Globus pallidus (tissue), 1 donor: ENCODE results near the gene C22orf31.

Source experiments
- DNase-seq: peaks from one replicate; pipeline ENCODE4 v3.0.0-alpha.2; 2015; ENCODE audit warnings: low spot score

The C22orf31 gene

DNA sequence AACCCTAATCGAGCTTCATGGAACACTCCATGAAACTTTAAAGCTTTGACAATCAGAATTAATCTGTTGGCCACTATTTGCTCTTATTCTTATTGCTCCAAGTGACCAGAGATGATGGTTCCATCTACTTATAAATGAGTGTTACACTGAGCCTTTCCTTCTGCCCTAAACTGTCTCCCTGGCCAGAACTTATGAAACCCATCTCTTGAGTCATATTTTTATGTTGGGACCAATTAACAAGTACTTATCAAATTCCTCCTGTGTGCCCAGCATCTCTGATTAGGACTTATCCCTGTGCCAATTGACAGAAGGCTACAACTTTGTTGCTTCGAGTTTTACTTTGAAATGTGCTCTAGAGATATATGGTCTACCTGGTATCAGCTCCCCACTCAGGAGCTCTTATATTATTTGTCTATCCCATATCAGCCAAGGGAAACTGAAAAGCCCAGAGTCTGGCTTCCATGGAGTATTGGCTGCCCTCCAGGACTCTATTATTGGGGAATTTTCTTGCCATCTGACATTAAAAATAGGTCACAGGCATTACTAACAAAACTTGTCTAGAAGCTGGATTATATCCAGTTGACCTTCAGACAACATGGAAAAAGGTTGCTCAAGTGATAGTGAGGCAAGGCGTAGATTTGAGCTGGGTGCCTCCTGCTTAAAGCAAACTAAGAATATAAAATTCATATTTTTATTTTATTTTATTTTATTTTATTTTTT is 20.0 kb upstream of the C22orf31 start:
- no peak for DNase-seq

DNA sequence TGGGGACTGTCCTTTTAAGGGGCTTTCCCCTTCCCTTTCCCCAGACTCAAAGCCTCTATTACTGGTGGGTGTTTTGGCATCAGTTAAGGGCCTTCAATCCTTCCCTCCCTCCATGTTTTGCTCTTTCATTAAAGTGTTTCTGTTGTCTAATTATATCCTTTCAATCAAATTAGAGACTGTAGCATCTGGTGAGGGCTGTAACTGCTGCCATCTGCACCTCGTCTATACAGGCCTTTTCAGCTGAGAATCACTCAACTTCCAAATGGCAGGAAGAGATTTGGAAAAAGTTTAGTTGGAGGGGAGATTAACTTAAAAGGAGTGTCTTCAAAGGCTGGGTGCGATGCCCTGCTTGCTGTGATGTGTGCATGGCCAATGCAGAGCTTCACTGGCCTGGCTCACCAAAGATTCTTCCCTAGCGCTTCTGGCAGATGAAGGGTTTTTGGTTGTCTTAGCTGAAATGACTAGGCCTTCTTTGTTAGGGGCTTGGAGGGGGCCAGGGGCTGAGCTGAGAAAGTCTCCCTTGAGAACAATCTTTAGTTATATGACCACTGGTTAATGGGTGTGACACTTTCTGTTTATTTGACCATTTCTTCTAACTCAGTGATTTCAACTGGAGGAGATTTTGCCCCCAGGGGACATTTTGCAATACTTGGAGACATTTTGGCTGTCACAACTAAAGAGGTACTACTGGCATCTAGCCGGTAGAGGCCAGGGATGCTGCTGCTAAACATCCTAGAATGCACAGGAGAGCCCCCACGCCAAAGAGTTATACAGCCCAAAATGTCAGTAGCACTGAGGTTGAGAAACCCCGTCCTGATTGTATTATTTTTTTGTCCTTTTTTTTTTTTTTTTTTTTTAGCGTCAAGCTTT is 18.7 kb upstream of the C22orf31 start:
- DNase-seq: no peak

DNA sequence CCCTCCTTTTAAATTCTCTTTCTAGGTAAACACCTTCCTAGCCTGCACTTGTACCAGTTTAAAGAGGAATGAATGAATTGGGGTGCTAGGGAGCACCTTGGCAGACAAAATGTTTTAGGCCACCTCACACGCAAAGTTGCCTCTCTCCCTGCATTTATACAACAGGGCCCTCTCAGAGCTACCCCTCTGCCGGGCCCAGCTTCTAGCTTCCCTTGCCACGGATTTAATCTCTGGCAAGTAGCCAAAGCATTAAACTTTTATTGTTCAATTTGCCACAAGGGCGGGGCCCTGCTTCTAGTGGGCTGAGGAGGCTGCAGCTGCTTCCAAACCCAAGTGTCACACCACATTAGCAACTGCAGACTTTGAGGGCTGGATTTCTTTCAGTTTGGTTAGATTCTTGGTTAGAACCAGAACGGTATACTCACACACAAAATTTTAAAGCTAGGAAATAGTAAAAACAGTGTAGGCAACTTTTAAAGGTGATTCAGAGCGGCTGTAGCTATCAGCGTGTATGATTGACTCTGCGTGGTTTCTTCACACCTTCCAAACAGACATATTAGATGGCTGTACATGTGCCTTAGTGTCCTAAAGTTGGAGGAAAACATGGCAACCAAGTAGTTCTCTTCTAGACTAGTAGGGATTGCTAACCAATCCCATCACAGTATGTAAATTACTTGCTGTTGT is 17.7 kb upstream of the C22orf31 start:
- no peak for DNase-seq

DNA sequence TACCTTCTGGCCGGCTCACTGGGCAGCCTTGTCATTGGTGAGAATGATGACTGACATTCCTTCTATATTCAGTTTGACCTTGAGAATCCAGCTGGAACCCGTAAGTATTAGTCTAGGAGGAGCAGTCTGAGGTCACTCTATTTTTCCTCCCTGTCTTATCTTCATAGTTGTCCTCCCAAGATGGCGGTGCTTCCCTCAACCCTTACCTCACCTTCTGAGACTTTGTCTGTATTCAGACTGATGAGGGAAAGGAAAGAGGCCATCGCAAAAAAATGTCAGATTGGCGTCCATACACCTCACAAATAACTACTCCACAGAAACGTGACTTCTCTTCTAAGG is 17.2 kb upstream of the C22orf31 start:
- no peak for DNase-seq

GRCh38 chr22:29078036-29078868 is 16.6 kb upstream of the C22orf31 start:
- no peak for DNase-seq

DNA sequence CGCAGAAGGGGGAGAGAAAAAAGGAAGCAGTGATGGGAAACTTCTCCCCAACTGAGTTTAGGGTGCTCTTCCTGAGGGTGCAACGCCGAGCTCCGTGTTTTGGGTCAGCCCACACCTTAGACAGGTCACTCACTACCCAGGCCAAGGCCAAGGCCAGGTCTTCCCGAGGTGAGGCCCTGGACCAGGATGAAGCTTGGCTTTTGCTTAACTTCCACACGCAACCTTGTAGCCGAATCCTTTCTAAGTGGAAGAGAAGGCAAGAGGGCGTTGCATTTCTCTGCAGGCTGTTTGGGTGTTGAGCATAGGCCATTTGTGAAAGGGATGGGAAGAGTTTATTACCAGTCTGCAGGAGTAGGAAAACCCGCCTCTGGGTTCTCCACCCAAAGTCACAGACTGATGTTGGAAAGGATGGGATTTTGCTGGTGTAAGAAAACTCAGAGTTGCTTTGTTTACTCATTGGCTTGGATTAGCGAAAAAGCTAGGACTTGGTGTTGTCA is 12.7 kb upstream of the C22orf31 start:
- no peak for DNase-seq

DNA sequence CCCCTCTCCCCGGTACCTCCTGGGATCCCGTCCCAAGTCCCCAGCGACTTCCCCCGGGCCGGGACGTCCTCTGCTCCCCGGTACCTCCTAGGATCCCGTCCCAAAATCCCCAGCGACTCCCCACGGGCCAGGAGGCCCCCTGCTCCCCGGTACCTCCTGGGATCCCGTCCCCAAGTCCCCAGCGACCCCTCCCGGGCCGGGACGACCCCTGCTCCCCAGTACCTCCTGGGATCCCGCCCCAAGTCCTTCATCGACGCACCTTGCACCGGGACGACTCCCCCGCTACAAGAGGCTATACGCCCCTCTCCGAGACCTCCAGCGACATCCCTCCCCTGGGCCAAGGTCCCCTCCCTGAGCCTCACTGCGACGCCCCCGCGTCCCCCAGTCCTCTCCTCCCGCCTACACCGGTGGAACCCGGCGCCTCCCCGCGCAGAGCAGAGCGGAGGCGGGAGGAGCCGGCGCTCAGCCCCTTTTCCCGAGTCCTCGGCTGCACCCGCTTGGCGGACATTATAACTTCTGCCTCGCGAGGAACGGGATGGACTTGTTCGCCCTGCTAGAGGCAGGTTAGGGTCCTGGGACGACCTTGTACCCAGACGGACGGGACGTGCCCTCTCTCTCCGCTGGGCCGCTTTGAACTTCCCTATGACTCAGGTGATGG is 12.1 kb upstream of the C22orf31 start:
- DNase-seq: no peak

GRCh38 chr22:29072979-29073617 is 11.5 kb upstream of the C22orf31 start, which contains the start of gene KREMEN1:
Gene KREMEN1 (plus strand): TSS chr22:29073035. CDS start chr22:29073131, 96 bp downstream.
- DNase-seq: no peak

GRCh38 chr22:29072193-29072978 is 10.8 kb upstream of the C22orf31 start:
- DNase-seq: peak; percentile 79

- no peak for DNase-seq
Measured at GRCh38 chr22:29071261-29072045, 9.8 kb upstream of the C22orf31 start.

GRCh38 chr22:29070490-29070889 is 8.9 kb upstream of the C22orf31 start:
- no peak for DNase-seq

GRCh38 chr22:29069463-29069862 is 7.8 kb upstream of the C22orf31 start:
- DNase-seq: no peak

- no peak for DNase-seq
Measured at GRCh38 chr22:29065468-29066190, 4.0 kb upstream of the C22orf31 start.

DNA sequence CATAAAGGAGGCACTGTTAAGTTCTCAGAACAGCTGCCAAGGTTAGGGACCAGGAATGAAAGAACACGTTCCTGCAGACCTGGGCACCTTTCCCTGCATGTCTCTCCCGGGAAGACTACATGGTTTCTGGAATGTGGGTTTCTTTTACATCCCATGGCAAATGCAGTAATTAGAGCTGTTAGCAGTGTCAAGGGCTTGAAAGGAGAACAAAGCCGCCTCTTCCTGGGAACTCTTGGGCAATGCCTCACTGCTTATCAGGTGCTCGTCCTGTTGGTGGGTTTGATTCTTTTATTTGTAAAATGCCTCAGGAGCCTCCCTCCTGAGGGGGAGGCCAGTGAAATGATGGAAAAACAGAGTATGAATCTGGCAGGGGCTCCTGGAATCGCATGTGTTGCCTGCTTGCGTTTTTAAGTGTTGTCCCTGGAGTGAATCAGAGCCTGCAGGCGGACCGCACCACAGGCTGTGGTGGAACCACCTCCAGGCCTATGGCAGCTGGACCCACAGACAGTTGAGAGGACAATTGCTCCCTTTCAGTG is 723 bp upstream of the C22orf31 start:
- no peak for DNase-seq

GRCh38 chr22:29060931-29061330 is 700 bp downstream of the C22orf31 start:
- DNase-seq: no peak

DNA sequence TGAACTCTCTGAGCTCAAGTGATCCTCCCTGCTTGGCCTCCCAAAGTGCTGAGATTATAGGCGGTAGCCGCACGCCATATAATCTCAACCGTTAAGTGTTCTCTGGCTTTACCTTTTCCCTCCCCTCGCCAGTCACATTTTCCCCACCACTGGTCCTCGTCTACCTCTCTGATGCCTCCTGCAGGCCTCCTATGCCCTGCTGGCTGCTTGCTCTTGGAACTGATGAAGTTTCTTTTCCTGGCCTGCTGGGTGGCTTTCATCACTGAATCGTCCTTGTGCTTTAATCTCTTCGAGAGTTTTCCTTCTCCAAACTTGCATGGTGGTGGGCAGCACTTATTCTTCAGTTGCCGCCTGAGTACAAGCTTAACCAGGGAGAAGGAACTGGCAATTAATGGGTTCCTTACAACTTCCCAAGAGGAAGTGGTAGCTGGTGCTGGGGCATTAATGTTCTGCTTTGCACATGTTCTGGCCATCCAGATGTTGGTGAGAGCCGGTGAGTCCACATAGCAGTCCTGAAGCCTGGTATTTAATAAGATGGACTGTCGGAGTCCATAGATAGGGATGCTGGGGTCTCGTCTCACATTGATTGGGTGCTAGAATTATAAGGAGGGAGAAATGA is 1.3 kb downstream of the C22orf31 start:
- DNase-seq: no peak

GRCh38 chr22:29056472-29056871 is 5.2 kb downstream of the C22orf31 start:
- DNase-seq: no peak
